ENCODE results near the gene ZSWIM3.
"Not testable (repeated sequence)": the region's sequence is repeated elsewhere in the genome, so short reads cannot be mapped to it uniquely, and the experiment has no call there.

The ZSWIM3 gene

DNA sequence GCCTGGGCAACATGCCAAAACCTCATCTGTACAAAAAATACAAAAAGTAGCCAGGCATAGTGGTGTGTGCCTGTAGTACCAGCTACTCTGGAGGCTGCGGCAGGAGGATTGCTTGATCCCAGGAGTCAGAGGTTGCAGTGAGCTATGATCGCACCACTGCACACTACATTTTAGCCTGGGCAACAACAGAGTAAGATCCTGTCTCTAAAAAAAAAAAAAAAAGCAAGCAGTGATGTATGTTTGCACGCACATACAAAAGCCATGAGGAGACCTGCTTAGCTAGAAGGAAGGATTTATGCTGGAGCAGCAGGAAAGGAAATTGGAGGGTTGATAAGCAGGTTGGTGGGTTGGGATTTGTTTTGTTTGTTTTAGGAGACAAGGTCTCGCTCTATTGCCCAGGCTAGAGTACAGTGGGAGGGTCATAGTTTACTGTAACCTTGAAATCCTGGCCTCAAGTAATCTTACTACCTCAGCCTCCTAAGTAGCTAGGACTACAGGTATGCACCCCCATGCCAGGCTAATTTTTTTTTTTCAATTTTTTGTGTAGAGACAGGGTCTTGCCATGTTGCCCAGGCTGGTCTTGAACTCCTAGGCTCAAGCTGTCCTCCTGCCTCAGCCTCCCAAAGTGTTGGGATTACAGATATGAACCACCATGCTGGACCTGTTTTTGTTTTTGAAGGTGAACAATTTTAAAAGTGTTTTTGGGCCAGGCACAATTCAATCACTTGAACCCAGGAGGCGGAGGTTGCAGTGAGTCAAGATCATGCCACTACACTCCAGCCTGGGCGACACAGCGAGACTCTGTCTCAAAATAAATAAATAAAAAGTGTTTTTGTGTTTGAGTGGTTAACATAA lies 4.0 kb downstream of the ZSWIM3 start:
- no peak for DNase-seq

DNA sequence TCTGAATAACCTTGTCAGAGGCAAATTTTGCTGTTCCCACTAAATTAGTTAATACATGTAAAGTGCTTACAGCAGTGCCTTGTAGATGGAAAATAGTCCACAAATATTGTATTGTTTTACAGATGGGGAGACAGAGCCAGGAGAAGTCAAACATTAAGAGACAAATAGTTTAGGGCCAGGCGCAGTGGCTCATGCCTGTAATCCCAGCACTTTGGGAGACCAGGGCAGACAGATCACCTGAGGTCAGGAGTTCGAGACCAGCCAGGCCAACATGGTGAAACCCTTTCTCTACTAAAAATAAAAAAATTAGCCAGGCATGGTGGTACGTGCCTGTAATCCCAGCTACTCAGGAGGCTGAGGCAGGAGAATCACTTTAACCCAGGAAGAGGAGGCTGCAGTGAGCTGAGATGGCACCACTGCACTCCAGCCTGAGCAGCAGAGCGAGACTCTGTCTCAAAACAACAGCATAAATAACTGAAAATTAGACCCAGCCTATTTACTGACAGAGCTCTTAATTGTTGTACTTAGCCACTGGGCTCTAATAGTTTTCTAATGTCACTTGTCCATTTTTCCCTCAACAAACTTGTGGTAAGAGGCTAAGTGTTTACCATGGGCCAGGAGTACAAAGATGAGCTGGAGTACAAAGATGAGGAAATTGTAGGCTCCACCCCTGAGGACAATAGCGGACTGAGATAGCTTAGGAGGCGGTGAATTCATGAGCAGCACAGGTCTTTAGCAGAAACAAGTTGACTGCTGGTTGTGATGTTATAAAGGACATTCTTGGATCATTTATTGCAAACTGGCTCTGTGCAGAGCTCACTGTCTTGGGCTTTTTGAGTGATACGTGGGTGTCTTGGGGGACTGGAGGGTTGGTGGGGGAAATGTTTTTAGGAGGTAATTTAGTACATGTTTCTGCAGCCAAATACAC lies 6.4 kb downstream of the ZSWIM3 start:
- no peak for DNase-seq

DNA sequence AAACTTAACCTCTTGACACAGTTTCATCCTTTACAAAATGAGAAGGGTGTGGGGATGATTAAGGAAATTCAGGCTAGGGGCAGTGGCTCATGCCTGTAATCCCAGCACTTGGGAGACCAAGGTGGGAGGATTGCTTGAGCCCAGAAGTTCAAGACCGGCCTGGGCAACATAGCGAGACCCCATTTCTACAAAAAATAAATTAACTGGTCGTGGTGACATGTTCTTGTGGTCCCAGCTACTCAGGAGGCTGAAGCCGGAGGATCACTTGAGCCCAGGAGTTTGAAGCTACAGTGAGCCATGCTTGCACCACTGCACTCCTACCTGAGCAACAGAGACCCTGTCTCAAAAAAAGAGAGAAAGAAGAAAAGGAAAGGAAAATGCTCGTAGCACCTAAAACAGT lies 9.0 kb downstream of the ZSWIM3 start:
- DNase-seq = no peak

DNA sequence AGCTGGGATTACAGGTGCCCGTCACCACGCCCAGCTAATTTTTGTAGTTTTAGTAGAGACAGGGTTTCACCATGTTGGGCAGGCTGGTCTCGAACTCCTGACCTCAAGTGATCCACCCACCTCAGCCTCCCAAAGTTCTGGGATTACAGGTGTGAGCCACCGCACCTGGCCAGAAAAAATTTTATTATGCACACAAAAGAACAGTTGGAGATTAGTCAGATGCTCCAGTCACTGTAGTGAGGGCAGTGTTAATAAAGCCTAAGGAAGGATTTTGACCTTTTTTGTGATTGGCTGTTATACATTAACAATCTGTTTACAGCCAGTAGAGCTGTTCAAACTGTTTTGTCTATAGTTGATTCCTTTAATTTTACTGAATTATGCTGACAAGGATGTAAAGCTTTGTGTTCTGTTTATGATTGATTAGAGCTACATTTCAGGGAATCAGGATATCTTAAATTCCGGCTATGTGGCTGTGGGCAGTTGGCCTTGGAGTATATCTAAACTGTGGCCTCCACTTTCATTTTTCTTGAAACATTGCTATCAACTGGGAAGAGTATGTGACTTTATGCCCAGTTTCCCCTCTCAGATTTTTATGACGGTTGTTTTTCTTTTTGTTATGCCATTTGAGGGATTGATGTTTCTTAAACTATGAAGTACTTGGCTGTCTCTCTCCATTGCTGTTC lies 9.9 kb downstream of the ZSWIM3 start:
- DNase-seq = no peak

DNA sequence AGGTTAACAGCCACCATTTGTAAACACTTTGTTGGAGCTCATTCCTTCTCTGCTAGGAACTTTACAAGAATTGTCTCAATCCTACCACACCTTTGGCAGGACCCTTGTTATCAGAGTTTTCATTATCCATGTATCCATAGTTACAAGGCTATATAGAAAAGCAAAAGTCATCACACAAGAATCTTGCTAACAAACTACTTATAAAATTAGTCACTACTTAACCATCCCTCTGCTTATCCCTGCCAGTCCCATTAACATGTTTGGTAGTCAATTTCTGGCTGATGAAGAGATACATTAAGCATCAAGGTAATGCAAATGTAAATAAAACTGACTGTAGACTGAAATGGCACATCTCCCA lies 10.4 kb downstream of the ZSWIM3 start:
- no peak for DNase-seq

DNA sequence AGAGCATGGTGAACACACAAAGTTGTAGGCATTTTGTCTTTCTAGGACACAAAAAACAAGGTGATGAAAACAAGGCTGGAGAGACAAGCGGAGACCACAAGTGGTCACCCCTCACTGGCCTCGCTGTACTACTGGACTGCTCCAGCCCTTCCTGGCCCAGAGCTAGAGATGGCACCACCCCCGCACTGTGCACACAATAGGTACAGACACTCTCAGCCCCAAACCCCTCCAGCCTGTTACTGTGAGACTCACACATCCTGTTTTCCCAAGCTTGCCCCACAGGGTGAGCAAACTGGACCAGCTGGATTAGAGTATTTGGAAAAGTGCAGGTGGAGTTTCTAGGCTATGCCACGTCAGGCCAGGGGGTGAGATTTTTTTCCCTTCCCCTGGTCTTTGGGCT lies 15.2 kb downstream of the ZSWIM3 start:
- DNase-seq = no peak

DNA sequence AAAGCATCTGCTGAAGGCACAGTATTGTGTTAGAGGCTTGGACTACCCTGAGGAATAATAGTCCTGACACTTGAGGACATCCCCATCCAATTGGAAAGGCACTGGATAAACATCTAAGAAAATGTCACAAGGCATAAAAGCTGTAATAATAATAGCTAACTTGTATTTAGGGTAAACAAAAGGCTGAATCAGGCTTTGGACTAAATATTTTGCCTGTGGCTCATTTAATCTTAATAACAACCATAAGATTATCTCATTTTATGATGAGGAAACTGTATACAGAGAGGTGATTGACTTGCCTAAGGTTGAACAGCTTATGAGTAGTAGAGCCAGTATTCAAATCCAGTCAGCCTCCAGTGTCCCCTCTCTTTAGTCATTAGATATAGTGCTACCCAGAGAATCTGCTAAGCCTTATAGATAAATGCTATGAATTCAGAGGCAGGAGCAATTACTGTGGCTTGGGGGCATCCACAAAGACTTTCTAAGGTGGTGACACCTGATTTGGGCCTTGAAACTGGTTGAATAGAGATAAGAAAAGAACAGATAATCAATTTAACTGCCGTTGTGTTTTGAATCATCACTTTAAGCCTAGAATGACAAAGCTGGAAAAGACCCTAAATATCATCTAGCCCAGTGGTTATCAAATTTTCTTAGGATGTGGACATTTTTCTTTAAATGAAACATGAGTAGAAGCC lies 16.1 kb downstream of the ZSWIM3 start:
- DNase-seq = no peak

DNA sequence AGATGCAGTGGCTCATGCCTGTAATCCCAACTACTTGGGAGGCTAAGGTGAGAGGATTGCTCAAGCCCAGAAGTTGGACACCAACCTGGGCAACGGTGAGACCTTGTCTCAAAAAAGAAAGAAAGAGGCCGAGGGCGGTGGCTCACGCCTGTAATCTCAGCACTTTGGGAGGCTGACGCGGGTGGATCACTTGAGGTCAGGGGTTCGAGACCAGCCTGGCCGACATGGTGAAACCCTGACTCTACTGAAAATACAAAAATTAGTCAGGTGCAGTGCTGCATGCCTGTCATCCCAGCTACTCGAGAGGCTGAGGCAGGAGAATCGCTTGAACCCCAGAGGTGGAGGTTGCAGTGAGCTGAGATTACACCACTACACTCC lies 16.7 kb downstream of the ZSWIM3 start:
- not testable (repeated sequence) for DNase-seq

DNA sequence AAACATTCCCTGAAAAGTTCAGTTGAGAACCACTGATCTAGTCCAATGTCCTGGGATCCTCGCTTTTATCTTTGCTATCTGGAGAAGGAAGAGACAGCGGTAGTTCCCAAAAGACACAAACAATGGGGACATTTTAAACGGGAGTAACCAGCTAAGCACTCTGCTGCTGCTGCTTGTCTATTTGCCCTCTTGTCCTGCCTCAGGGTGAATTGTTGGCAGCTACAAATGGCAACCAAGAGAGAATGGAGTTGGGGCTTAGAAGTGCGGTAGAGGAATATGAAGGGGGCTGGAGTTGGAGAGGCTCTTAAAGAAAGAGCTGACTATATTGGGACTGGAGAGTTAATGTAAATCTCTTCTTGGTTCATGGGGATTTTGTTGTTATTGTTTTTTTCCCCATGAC lies 17.2 kb downstream of the ZSWIM3 start:
- no peak for DNase-seq

DNA sequence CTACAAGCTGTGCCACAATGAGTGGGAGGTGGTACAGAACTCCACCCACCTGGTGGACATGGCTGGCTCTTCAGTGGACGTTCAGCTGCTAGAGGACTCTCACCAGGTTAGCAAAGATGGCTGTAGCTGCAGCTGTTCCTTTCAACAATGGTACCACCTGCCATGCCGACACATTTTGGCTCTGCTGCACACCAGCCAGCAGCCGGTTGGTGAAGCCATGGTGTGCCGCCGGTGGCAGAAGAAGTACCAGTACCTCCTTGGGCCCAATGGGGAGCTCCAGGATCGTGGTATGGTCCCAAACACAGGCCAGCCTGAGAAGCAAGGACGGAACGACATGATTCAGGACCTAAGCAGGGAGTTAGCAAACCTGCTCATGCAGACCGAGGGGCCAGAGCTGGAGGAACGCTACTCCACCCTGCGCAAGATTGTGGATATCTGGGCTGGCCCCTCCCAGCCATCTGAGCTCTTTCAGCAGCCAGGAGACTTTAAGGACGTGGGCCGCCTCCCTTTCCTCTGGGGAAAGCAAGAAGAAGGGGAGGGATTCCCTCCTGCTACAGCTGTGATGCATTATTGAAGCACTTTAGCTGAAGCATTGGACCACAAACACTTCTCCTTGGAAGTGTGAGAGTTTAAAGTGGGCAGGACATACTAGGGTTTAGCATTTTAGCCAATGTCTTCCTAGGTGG lies 20.8 kb downstream of the ZSWIM3 start:
- no peak for DNase-seq

DNA sequence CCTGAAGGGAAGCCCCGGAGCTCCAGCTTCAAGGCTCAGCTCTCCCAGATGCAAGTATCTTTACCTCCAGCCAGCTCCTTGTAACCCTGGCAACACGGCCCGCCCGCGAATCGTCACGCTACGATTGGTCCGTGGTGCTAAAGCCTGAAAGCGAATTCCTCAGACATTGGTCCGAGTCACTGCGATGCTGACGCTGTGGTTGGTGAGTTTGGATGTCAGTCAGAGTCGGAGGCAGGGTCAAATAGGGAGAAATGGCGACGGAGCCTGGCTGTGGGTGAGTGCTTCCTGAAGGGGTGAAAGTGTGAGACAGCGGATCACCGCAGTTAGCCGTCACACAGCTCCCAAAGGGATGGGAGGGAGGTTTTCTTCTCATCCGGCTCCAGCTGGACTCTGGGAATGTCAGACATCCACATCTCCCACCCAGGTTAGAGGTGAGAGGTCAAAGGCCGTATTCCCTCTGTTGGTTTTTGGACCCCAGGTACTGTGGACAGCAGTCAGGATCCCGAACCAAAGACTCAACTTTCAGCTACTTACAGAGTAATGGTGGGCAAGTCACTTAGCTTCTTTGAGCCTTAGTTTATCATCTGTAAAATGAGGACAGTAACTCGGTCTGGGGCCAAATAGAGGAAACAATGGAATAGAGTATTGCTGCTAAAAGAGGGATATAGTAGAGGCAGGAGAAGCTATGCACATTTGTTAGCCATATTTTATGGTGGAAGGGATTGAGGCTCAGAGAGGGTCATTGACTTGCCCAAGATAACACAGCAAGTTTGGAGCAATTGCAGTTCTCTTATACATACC lies 23.8 kb downstream of the ZSWIM3 start, which contains the start of gene ZSWIM1:
Gene ZSWIM1, plus strand, starts transcription at position 240 of the 801 bp plus-strand sequence. CDS start 1,366 bp downstream, outside the sequence.
- peak; percentile 99 for DNase-seq

DNA sequence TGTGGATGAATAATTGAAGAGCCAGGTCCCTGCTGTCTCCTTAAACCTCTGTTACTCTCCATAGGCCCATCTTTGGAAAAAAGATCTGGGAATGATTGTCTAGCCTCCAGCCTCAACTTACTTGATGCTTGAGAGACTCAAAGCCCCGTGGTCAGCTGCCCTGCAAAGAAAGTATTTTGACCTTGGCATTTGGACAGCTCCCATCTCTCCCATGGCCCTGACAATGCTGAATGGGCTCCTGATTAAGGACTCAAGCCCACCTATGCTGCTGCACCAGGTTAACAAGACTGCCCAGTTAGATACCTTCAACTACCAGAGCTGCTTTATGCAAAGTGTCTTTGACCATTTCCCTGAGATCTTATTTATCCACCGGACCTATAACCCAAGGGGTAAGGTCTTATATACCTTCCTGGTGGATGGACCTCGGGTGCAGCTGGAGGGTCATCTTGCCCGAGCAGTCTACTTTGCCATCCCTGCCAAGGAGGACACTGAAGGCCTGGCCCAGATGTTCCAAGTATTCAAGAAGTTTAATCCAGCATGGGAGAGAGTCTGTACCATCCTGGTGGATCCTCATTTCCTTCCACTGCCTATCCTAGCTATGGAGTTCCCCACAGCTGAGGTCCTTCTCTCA lies 25.2 kb downstream of the ZSWIM3 start:
- DNase-seq = no peak

DNA sequence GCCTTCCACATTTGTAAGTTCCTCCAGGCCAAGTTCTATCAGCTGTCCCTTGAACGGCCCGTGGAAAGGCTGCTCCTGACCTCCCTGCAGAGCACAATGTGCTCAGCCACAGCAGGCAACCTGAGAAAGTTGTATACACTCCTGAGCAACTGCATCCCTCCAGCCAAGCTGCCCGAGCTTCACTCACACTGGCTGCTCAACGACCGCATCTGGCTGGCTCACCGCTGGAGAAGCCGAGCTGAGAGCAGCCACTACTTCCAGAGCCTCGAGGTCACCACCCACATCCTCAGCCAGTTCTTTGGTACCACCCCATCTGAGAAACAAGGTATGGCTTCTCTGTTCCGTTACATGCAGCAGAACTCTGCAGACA lies 25.7 kb downstream of the ZSWIM3 start:
- DNase-seq = no peak

DNA sequence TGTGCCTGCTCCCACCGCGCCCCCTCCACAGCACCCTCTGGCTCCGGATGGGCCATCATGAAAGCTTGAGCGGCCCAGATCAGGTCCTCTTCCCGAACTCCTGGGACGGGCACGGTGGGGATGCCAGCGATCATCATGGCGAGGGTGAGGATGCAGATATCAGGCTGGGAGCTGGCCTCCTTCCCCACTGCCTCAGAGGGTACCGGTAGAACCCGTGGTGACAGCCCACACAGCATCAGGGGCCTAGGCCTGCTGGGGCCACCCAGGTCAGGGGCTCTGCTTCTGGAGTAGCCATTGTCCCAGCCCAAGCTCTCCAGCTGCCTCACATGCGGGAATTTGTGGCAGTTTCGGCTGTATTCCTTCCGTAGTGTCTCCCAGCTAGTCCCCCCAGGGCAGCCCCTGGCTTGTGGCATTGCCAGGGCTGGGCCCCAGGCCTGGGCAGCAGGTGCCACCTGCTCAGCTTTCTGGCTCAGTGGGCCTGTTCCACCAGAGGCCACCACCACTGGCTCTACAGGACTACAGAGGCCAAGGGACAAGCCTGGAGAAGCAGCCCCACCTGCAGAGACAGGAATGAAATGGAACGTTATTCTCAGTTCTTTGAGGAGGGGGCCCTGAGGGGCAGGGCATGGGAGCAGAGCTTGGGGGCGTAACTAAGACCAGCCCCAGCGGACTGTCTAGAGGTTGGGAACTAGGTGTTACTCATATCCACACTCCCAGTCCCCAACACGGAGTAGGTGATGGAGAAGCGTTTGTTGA lies 29.4 kb downstream of the ZSWIM3 start:
- DNase-seq = no peak

DNA sequence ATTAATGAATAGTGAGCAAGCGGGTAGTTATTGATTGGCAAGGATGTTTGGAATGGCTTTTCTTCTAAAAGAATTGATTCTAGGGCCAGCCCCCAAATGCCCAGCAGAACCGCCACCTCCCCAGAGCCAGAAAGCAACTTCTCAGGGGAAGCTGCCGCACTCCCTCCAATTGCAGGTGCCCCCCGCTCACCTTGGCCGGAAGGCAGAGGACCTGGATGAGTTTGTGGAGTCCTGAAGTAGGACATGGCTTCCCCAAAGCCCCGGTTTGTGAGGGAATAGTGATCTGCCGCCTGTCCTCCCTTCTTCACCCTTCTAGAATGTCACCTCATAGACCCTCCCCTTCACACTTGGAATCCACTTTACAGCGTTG lies 29.9 kb downstream of the ZSWIM3 start, which contains the start of gene SPATA25:
Gene SPATA25, minus strand, starts transcription at position 277 of the 370 bp plus-strand sequence. Its CDS starts 32 bp downstream, at position 245.
- DNase-seq = no peak

DNA sequence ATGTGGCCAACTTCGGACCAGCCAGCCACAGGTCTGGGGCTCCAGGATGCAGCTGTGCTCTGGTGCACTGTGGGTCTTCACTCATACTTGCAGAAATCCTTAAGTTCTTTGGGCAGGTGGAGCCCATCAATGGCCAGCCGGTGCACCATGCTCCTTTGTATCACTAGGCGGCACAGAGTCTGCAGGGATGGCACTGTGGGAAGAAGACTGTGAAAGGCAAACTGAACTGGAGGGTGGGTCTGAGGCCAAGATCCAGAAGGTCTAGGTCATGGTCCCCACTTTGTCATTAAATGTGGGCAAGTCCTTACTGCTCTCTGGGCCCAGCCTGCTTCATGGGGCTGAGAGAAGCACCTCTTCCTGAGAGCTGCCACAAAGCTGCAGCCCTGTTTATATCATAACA lies 31.3 kb downstream of the ZSWIM3 start:
- DNase-seq = no peak

DNA sequence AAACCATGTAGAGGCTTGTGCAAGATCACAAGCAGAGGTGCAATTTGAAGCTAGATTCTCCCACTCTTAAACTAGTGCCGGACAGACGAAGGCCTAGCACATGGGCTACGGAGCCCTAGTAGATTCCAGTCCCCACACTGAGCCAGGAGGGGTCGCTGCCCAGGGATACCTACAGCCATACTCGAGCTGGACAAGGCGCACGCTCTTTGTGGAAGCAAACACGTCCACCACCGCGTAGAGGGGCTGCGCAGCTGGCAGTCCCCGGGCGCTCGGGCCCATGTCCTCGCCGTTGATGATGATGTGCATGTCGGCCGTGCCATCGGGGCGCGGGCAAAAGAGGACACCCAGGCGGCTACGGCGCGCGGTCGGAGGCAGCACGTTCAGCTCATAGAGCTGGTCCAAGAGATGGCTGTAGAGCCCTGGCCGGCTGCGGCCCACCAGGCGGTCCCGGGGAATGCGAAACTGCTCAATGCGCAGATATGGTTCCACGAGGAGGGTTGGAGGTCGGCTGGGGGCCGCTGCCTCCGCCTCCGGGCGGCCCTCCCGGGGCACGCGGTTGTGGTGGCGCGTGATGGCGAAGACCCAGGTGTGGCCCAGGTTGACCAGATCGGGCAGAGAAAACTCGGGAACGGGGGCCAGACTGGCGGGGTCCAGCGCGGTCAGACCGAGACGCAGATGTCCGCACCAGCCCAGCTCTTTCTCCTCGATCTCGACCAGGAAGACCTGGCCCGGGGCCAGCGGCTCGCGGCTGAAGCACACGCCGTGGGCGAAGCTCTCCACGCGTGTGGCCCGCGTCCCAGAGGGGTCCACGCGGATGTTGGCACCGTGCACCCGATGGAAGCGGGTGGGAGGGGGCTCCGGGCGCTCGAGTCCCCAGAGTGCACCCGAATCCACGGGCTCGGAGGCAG lies 32.9 kb downstream of the ZSWIM3 start:
- DNase-seq = no peak
